GM06990 (cell line): ENCODE measurements around the gene PPL.

Experiments used
- DNase-seq: peaks from one replicate; pipeline ENCODE4 v3.0.0-alpha.2; 2011; ENCODE audit not compliant: insufficient read length; ENCODE audit errors: extremely low read depth
- H3K27me3 ChIP-seq: replicated peaks from 2 replicates; pipeline ENCODE4 v1.6.0; 2011; ENCODE audit warnings: low read length; ENCODE audit not compliant: control insufficient read depth, insufficient read depth
- H3K36me3 ChIP-seq: 2 replicates; pipeline ENCODE4 v1.5.1; 2011; ENCODE audit warnings: low read length; ENCODE audit not compliant: control insufficient read depth, insufficient read depth
- H3K4me3 ChIP-seq: replicated peaks from 2 replicates; pipeline ENCODE4 v1.5.1; 2011; ENCODE audit warnings: low read depth, mild to moderate bottlenecking, control low read depth, low read length
- CTCF ChIP-seq: IDR thresholded peaks from 2 replicates; pipeline ENCODE4 v1.5.1; 2011; ENCODE audit warnings: low read length, control low read depth, mild to moderate bottlenecking, inconsistent platforms; ENCODE audit not compliant: insufficient read depth, poor library complexity, severe bottlenecking

The PPL gene

GRCh38 chr16:4836727-4837126 lies 100.2 kb downstream of the PPL start:
- no peaks in the 10 kb centered on the region for H3K27me3 ChIP-seq
- H3K4me3 ChIP-seq = no peak overlapping the region
- no peak for TF ChIP-seq CTCF
- H3K36me3 ChIP-seq = peaks cover 34% of the 10 kb centered on the region
- DNase-seq = no peak

- Histone ChIP-seq H3K27me3 (no peaks in the 10 kb centered on the region), H3K4me3 (no peak overlapping the region), H3K36me3 (peaks cover 30% of the 10 kb centered on the region)
- DNase-seq = no peak
- TF ChIP-seq CTCF = no peak
Observed at GRCh38 chr16:4833584-4833983, 103.4 kb downstream of the PPL start.

- no peak for DNase-seq
- Histone ChIP-seq H3K27me3 (no peaks in the 10 kb centered on the region), H3K4me3 (no peak overlapping the region), H3K36me3 (peaks cover 31% of the 10 kb centered on the region)
- TF ChIP-seq CTCF = no peak
Observed at GRCh38 chr16:4832698-4833343, 104.1 kb downstream of the PPL start.
